GM13977 (cell line): ENCODE measurements around the gene TBC1D22A.

Experiments
- DNase-seq: peaks from one replicate; pipeline ENCODE4 v3.0.0; 2012; ENCODE audit warnings: low spot score
- in situ Hi-C: fragments of 300-500 bp; cut with MboI; formaldehyde crosslinking; loops from one replicate; pipeline ENCODE4 v1.12.0; 2022; ENCODE audit warnings: low sequenced_read_pairs, low pct_unique_long_range_greater_than_20kb, mixed read lengths, inconsistent platforms; ENCODE audit not compliant: unreplicated experiment
- TF ChIP-seq, protein P1 (sequence below): IDR thresholded peaks from 2 replicates; pipeline ENCODE4 v1.5.1; 2012; ENCODE audit warnings: mild to moderate bottlenecking, control low read depth; ENCODE audit not compliant: insufficient read depth; ENCODE audit errors: extremely low read depth, missing control alignments

The TBC1D22A gene

DNA sequence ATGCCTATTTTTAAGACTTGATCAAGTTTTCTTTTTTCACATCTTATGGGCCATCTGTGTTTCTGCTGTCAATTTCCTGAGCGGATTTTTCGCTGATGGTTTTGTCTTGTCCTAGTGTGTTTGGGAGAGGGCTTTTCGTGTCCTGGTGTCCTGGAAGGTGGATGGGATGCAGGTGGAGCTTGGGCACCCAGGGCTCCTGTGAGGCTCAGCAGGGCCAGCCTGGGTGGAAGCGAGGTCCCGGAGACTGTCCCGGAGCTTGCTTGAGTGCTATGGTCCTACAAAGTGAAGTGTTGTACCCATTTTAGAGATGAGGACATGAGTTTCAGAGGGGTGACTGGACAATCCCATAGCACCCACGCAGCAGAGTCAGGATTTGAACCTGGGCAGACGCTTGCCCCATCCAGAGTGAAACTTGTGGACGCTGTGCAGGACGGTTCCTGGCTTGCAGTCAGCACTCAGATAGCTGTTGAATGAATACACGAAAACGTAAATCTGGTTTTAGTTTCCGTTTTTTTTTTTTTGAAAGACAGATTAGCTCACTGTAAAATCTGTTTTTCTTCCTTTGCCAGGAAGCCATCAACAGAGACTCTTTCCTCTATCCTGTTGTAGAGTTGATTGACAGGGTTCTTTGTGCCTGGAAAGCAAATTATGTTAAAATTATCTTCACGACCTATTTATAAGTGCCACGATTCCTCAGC, 64.1 kb downstream of the TBC1D22A start:
- TF ChIP-seq, protein P1, sequence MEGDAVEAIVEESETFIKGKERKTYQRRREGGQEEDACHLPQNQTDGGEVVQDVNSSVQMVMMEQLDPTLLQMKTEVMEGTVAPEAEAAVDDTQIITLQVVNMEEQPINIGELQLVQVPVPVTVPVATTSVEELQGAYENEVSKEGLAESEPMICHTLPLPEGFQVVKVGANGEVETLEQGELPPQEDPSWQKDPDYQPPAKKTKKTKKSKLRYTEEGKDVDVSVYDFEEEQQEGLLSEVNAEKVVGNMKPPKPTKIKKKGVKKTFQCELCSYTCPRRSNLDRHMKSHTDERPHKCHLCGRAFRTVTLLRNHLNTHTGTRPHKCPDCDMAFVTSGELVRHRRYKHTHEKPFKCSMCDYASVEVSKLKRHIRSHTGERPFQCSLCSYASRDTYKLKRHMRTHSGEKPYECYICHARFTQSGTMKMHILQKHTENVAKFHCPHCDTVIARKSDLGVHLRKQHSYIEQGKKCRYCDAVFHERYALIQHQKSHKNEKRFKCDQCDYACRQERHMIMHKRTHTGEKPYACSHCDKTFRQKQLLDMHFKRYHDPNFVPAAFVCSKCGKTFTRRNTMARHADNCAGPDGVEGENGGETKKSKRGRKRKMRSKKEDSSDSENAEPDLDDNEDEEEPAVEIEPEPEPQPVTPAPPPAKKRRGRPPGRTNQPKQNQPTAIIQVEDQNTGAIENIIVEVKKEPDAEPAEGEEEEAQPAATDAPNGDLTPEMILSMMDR = no peak
- in situ Hi-C loops = no loop called here
- no peak for DNase-seq

DNA sequence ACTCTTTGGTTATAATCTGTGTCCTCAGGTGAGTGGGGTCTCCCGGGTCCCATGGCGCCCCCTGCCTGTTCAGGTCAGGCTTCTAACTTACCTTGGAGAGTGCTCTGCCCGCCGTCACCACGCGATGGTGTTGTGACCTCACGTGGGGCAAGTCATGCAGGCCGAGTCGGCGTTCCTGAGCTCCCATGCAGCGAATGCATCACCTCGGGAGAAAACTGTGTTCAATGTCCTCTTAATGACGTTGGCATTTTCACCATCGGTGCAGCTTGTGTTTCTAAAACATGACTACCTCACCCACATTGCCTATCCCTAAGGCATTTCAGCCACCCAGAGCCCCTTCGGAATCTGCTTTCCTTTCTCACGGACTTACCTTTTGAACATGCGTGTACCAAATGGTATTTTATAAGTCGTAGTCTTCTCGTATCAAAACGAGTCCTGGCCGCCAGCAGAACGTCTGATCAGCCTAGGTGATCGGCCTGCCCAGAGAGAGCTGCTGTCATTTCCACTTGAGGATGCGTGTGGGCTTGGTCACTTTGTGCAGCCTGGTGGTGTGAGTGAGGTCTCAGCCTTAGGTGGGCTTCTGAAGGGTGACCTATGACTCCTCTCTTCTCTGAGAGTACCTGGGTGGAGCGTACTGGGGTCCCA, 64.8 kb downstream of the TBC1D22A start:
- DNase-seq = no peak
- in situ Hi-C loops = no loop called here
- TF ChIP-seq, protein P1 = no peak

DNA sequence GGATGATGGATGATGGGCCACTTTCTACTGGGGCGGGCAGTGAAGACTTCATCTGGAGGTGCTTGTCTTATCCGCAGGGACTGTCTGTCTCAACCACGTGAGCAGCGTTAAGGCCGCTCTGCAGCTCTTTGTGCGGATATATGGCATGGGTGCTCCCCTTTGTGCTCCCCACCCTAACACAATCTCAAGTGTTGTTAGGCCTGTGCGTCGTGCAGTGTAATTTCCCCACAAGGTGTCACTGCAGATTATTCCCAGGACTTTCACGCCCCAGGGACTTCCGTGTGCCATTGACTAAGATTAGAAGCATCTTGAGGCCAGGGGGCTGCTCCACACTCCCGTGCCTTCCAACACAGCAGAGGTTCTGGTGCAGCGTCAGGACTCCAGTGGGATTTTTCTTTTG, 65.3 kb downstream of the TBC1D22A start:
- DNase-seq = no peak
- TF ChIP-seq, protein P1 = no peak
- in situ Hi-C loops = no loop called here

DNA sequence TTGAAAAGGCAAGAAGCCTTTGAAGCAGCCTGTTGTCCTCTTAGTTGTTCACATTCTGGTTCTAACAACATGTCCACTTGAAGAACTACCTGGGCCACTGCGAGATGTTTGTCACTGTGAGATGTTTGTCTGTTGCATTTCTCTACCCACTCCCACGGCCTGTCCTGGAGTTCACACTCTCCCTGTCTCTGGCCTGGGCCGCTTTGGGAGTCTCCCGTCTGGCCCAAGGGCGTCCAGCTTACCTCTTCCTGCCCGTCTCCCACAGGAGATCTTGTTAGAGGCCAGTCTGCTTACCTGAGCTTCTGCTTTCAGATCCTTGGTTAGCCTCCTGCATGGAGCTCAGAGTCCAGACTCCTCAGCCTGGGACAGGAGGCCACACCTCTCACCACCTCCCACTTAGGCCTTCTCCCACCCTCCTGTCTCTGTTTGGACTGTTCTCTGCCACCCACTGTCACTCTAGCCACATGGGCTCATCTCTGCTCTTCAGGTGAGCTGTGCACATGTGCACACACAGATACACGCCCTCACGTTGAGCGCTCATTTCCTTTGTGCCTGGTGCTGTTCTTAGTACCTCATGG, 66.0 kb downstream of the TBC1D22A start:
- in situ Hi-C loops = no loop called here
- TF ChIP-seq, protein P1 = no peak
- no peak for DNase-seq

DNA sequence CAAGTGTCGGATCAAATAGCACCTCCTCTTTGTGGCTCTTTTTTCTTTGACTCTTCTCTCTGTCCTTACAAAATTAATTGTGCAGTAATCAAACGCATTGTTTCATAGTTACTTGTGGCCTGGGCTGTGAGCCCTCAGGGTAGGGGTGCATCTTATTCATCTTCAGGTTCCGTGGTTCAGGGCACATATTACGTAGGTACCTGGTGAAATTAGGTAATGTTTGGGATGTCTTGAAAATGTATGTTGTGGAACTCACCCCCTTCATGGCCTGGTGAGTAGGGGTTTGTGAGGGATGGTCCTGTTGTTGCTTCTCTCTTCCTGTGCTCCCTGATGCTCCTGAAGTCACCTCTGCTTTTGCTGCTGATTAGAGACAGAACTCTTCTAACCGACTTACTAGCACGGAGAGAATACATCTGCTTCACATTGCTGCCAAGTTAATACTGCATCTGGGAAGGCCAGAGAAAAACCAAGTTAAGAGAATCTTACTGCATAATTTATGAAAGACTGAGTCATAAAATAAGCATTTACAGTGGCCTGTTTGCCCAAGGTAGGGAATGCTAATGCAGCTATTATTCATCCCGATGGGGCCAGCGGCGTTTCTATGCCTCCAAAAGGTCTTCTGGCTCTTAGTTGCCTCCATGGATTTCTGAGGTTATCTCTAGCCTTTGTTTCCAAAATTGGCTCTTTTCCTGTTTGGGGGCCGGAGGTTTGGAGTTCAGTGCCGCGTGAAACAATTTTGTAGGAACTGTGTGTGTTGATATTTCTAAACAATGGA, 66.9 kb downstream of the TBC1D22A start:
- no peak for DNase-seq
- TF ChIP-seq, protein P1 = no peak
- in situ Hi-C loops = no loop called here

DNA sequence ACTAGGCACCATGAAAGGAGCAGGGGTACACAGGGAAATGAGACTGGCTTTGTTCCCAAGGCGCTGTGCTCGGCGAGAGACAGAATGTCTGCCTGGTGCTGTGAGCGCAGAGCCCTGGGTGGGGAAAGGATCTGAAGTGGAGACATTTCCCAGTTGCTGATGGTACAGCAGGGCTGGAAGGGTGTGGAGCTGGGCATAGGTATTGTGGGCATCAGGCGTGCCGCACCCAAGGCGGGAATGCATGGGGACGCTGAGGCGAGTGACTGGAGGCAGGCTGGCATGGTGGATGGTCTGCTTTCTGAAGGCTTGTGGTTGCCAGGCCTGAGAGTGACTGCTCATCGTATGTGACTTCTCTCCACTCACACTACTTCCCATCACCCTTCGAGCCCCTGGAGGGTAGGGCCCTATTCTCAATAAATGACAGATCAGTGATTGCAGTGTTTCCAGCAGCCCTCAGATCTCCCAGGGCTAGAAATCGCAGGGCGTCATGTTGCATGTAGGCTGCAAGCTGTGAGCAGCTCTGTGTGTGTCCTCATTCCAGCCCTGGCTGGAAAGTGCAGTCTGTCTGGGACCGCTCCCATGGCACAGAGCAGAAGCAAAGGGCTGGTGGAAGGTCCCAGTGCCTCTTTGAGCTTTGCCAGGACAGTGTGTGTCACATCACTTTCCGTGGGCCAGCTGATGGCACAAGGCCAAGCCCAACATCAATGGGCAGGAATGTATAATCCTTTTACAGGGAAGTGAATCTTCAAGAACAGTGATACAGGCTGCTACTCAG, 67.7 kb downstream of the TBC1D22A start:
- DNase-seq = no peak
- in situ Hi-C loops = no loop called here
- TF ChIP-seq, protein P1 = no peak
